GM18520 (cell line): ENCODE data around the gene TCEAL8.
"Not testable (repeated sequence)": the region's sequence is repeated elsewhere in the genome, so short reads cannot be mapped to it uniquely, and the experiment has no call there.

Experiments used
- ATAC-seq: cut with Tn5 transposase; IDR thresholded peaks from one replicate; pipeline ENCODE4 v1.9.1; 2021; ENCODE audit not compliant: unreplicated experiment

TCEAL8 gene, protein sequence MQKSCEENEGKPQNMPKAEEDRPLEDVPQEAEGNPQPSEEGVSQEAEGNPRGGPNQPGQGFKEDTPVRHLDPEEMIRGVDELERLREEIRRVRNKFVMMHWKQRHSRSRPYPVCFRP

DNA sequence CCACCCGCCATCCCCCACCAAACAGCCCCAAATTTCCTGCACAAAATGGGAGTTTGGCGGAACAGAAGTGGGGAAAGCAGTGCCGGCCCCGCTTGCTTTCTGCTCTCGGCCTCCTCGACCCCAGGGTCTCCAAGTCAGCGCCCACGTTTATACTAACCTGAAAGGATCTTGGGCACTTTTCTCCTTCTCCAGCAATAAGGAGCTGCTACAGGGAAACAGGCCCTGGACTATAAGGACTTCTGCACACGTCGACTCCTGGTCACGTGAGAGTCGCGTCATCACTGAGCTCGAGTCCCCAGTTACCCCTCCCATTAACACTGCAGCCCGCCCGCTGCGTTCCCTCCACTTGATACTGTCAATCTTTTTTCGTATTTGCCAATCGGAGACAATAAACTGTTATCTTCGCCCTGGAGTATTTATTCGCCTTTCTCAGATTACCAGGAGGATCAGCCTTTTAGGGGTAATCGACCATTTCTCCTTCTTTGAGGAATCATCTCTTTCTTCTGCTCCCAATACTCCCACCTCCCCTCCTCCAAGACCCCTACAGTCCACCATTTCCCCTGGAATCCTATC lies at the start of gene TCEAL8:
TSS of gene TCEAL8 (minus strand) at position 235 of the 573 bp plus-strand sequence. CDS start 1,176 bp downstream, outside the sequence.
- ATAC-seq = peak; percentile 89

- ATAC-seq = no peak
These were observed 49.8 kb upstream of the TCEAL8 start for GRCh38 chrX:103304705-103305104.

- no peak for ATAC-seq
These were observed 38.2 kb upstream of the TCEAL8 start for GRCh38 chrX:103293118-103293517.

GRCh38 chrX:103279624-103280023 lies 24.7 kb upstream of the TCEAL8 start:
- ATAC-seq = no peak

DNA sequence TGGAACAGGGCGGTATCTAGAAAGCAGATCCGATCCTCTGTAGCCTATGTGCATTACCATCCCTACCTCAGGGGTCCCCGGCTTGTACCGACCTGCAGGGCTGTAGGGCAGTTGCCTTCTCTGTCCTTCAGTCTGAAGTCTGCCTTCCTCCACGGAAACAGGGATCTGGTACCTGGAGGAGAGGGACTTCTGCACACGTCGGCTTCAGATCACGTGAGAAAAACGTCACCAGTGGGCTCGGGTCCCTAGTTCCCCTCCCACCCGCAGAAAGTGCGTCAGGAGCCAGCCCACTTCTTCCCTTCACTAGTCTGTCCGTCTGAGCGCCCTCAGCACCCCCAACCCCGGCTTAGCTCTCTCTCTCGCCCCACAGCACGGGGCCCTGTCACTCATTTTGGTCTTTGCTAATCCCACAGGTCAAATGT lies 21.6 kb upstream of the TCEAL8 start, which contains the start of gene TCEAL5:
TSS of gene TCEAL5 (minus strand) at position 170 of the 422 bp plus-strand sequence. CDS start 2,187 bp downstream, outside the sequence.
- no peak for ATAC-seq

GRCh38 chrX:103275947-103276567 lies 21.1 kb upstream of the TCEAL8 start:
- no peak for ATAC-seq

DNA sequence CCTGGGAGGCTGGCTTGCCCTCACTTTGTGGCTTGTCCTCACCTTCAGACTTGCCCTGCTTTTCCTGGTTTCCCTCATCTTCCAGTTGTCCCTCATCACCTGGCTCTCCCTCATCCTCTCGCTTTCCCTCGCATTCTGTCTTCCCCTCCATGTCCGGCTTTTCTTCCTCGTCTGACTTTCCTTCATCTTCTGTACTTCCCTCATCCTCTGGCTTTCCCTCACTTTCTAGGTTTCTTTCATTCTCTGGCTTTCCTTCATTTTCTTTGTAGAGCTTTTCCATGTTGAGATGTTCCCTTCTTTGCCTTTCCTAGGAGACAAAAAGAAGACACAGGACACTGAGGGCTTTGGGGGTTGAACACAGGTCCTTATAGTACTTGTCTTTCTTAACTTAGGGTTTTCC lies 19.3 kb upstream of the TCEAL8 start:
- ATAC-seq = no peak

- no peak for ATAC-seq
These were observed 3.3 kb upstream of the TCEAL8 start for GRCh38 chrX:103258275-103258674.

DNA sequence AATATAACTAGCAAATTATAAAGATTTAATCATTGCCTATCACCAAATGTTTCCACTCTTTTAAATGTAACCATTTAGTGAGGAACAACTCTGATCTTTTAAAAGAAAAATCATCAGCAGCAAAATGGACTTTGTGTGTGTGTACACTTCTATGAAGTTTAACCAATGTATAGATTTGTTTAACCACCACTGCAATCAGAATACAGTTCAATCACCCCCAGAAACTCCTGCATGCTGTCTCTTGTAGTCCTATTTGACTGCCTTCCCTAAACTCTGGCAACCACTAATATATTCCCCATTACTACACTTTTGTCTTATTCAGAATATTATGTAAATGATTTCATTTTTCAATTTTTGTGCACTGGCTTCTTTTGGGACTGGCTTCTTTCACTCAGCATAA lies 1.7 kb upstream of the TCEAL8 start:
- no peak for ATAC-seq

DNA sequence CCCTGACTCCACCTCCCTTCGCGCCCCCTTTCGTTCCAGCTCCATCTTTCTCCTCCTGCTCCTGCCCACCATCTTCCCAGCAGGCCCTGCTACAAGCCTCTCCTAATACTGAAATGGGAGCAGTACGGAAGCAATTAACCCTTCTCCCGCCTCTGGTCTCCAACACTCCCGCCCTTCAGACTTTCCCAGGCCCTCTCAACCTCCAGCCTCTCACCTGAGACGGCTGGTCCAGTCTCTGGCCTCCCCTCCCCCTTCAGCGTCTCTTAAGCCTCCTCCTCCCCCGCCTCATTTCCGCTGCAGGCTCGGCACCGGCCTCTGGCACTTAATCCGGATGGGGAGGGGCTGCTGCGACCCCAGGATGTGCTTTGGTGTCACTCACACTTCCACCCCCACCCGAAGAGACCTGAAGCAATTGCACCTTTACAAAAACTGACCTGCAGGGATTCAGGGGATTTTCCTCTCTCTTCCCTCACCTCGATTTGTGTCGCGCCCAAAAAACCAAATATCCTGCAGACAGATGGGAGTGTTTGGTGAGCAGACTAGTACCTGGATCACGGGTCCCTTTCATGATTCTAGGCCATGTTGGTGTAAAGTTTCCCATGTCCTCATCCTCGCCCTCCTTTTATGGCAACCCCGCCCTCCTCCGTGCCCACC lies 657 bp downstream of the TCEAL8 start:
- ATAC-seq = no peak

DNA sequence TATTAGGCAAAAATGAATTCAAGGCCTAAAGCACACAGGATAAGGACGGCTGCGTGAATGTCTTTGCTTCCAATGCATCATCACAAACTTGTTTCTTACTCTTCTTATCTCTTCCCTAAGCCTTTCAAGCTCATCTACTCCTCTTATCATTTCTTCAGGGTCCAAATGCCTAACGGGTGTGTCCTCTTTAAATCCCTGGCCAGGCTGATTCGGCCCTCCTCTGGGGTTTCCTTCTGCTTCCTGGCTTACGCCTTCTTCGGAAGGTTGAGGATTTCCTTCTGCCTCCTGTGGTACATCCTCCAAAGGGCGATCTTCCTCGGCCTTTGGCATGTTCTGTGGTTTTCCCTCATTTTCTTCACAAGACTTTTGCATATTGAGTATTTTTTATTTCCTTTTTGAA lies 1.3 kb downstream of the TCEAL8 start:
- ATAC-seq = no peak

DNA sequence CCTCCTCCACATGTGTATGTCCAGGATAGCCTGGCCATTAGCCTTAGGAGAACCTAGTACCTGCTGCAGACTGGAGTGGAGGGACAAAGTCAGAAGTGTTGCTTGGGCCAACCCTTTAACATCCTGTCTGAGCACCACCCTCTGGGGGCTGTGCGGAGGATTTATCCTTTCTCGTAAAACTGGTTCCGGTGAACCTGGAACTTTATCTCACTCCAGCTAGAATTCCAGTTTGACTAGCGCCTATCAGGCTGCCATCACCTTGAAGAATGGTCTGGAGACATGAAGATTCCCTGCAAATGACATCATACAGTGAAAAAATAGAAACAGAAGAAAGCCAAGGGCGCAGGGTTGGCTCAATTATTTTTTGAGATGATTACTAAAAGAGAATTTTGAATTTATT lies 4.0 kb downstream of the TCEAL8 start:
- no peak for ATAC-seq

GRCh38 chrX:103249805-103250204 lies 5.2 kb downstream of the TCEAL8 start:
- no peak for ATAC-seq

DNA sequence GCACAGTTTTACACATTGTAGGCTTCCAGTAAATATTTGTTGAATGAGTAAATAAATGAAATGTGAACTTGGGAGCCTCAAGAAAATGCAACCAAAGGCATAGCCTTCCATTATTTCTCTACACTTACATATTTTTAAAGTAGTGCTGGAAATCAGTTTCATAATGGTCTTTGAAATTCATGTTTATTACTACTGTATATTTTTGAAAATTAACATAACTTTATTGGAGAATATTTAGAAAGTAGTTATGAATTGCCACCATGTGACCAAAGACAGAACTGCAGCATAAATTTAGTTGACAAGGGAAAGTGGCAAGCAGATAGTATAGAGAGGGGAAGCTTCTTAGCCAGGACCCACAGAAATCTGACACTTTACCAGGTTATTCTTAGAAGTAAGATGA lies 6.4 kb downstream of the TCEAL8 start:
- ATAC-seq = no peak

DNA sequence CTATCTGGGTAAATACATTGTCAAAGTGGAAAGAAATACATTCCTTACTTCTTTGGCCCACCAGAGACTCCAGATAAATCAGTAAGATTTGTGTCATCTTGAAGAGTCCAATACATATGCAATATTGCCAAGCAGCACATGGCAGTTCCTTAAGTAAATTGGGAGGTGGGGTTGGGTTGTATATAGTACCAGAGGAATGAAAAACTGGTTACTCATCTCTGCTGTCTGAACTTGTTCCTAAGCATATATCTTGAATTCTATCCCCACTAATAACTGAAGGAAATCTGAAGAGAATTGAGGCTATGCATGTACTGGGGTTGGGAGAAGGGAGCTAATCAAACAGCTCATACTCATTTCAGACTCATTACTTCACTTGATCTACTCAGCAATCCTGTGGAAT lies 14.8 kb downstream of the TCEAL8 start:
- no peak for ATAC-seq

DNA sequence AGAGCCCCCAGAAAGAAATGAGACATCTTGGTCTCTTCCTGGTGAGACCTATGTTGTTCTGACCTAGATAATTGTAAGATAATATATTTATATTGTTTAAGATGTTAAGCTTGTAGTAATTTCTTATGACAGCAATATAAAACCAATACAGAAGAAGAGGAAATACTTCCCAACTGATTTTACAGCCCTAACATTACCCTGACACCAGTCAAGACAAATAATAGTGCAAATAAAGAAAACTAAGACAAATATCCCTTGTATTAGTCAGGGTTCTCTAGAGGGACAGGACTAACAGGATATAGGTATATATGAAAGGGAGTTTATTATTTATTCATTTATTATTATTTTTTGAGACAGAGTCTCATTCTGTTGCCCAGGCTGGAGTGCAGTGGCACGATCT lies 18.7 kb downstream of the TCEAL8 start:
- ATAC-seq = no peak

DNA sequence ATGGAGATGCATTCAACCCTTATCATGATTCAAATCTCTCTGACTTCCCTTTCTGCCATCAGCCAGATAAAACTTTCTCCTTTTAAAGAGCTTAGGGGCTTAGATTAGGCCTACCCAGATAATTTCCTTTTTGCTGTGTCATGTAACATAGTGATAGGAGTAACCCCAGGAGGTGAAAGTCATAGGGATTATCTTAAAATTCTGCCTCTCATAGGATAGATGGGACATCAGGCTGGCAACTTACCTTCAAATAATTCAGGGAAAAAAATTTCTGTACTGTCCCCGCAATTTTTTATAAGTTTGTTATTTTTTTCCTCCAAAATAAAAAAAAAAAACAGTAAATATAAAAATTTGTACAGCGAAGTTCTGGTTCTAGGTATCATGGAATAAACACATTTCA lies 19.3 kb downstream of the TCEAL8 start:
- not testable (repeated sequence) for ATAC-seq

DNA sequence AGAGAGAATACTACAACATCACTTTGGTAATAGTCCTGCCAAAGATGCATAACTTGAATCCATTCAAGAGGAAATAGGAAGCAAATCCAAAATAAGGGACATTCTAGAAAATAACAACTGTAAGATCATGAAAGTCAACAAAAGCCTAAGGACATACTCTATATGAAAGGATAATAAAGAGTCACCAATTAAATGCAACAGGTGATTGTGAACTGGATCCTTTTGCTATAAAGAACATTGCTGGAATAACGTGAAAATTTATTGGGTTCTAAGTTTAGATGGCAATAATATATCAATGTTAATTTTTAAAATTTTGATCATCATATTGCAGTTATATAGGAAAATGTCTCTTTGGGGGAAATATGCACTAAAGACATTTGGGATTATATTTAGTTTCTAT lies 20.1 kb downstream of the TCEAL8 start:
- no peak for ATAC-seq

- no peak for ATAC-seq
These were observed 21.7 kb downstream of the TCEAL8 start for GRCh38 chrX:103233263-103233662.

DNA sequence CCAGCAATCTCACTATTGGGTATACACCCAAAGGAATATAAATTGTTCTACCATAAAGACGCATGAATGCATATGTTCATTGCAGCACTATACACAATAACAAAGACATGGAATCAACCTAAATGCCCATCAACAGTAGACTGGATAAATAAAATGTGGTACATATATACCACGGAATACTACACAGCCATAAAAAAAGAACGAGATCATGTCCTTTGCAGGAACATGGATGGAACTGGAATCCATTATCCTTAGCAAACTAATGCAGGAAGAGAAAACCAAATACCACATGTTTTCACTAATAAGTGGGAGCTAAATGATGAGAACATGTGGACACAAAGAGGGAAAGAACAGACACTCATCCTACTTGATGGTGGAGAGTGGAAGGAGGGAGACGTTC lies 29.0 kb downstream of the TCEAL8 start:
- ATAC-seq = not testable (repeated sequence)

DNA sequence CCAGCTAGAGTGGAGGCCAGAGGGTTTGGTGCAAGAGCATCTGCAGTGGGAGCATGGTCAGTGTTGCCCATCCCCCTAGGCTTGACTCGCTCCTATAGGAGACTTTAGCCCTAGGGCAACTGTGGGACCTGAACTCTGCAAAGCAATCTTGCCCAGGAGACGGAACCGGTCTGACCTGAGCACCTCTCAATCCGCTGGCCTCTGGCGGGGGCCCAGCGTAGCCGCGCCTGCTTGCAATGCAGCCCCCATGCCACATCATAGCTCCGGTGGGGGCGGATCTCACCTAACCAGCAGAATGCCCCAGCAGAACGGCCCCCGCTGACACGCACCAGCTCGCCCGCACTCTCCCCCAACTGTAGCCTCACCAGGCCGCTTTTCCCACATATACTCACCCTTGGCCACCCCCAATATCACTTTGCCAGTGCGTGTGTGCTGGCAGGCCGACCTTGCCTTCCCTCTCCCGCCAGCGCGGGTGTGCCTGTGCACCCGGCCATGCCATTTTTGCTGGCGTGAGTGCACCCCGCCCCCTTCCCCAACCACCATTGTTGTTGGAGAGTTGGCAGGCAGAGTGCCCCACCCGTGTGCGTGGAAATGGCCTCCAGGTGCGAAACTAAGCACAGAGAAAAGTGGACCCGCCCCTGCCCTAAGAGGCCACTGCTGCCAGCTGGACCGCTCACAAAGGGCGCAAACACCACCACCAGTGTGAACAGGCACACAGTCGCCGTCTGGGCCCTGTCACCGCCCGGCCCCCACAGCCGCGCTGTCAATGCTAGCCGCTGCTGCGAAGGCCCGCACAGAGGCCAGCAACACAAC lies 34.2 kb downstream of the TCEAL8 start:
- no peak for ATAC-seq
